T-cell (primary cell): ENCODE measurements around the gene WAS. TPM values are rescaled to one million over a fixed set of nuclear protein-coding genes. Genes with fewer than 3 reads are reported as not detected.
A peak's percentile ranks its signal among the peaks of the same experiment; 100 is the strongest.

Experiments
- ATAC-seq, 4 experiments: fragments of 200-7000 bp in 3 of 4; fragments of 150-1000 bp in 1 of 4; cut with Tn5 transposase; replicated peaks in 1 of 4; 1 replicate in 3 of 4; 2 replicates in 1 of 4; pipeline ENCODE4 v1.10.0; 2021; ENCODE audit warnings: moderate library complexity in 3 of 4, mild to moderate bottlenecking in 2 of 4, moderate number of reproducible peaks in 1 of 4
- CTCF ChIA-PET, 2 donors: fragments of 300-600 bp; sonication (Branson Sonifier 250); formaldehyde crosslinking; loops; one replicate each; lab custom pipeline; 2022; ENCODE audit warnings: antibody characterized with exemption in 2 of 2; lab: Charles Lee
- POLR2A ChIA-PET, 2 donors: fragments of 300-600 bp; sonication (Branson Sonifier 250); formaldehyde crosslinking; loops; one replicate each; lab custom pipeline; 2022; ENCODE audit warnings: antibody characterized with exemption in 2 of 2; lab: Charles Lee
- DNase-seq, 35 experiments: peaks; one replicate each; pipeline versions ENCODE4 v3.0.0 to v3.0.0-alpha.2; 2013 to 2023
- H3K27ac ChIP-seq: one replicate; pipeline ENCODE4 v1.5.1; 2013; ENCODE audit warnings: low read length
- H3K27me3 ChIP-seq, 2 experiments: replicated peaks in 1 of 2; 1 replicate in 1 of 2; 2 replicates in 1 of 2; pipeline versions ENCODE4 v1.6.1 to v1.7.0; 2013; ENCODE audit warnings: low read length in 1 of 2, mixed read lengths in 1 of 2; ENCODE audit not compliant: control insufficient read depth in 2 of 2, insufficient read depth in 2 of 2; ENCODE audit errors: extremely low read depth in 1 of 2
- H3K36me3 ChIP-seq, 2 donors: 1 replicate in 1 of 2; 2 replicates in 1 of 2; pipeline versions ENCODE4 v1.6.1 to v1.7.0; 2013; ENCODE audit warnings: low read length in 1 of 2; ENCODE audit not compliant: control insufficient read depth in 2 of 2, insufficient read depth in 1 of 2; ENCODE audit errors: extremely low read depth in 1 of 2
- H3K4me1 ChIP-seq, 2 experiments: 1 replicate in 1 of 2; 2 replicates in 1 of 2; pipeline versions ENCODE4 v1.6.1 to v1.7.0; 2013; ENCODE audit warnings: low read length in 2 of 2, mixed read lengths in 1 of 2; ENCODE audit not compliant: insufficient read depth in 2 of 2, control insufficient read depth in 1 of 2; ENCODE audit errors: extremely low read depth in 1 of 2
- H3K4me3 ChIP-seq, 2 donors: 1 replicate in 1 of 2; 2 replicates in 1 of 2; pipeline versions ENCODE4 v1.5.1 to v1.7.0; 2013; ENCODE audit warnings: mild to moderate bottlenecking in 2 of 2, low read length in 1 of 2, moderate library complexity in 1 of 2; ENCODE audit not compliant: control insufficient read depth in 1 of 2; ENCODE audit errors: extremely low read depth in 1 of 2
- H3K9me3 ChIP-seq: 2 replicates; pipeline ENCODE4 v1.7.0; 2013
- H3K27ac Mint-ChIP-seq, 2 donors: one replicate each; pipeline ENCODE4 v1.8.0; 2020 to 2021; ENCODE audit warnings: mild to moderate bottlenecking in 2 of 2, mixed read lengths in 2 of 2
- H3K27me3 Mint-ChIP-seq, 2 donors: one replicate each; pipeline ENCODE4 v1.8.0; 2021 to 2022; ENCODE audit warnings: mixed read lengths in 2 of 2
- H3K36me3 Mint-ChIP-seq: one replicate; pipeline ENCODE4 v1.8.0; 2021; ENCODE audit warnings: mixed read lengths
- H3K4me1 Mint-ChIP-seq, 3 donors: one replicate each; pipeline ENCODE4 v1.8.0; 2020 to 2022; ENCODE audit warnings: mixed read lengths in 3 of 3, mild to moderate bottlenecking in 1 of 3
- H3K4me3 Mint-ChIP-seq, 3 donors: one replicate each; pipeline ENCODE4 v1.8.0; 2020 to 2022; ENCODE audit warnings: mild to moderate bottlenecking in 3 of 3, mixed read lengths in 3 of 3, moderate library complexity in 3 of 3
- H3K9me3 Mint-ChIP-seq, 3 donors: one replicate each; pipeline ENCODE4 v1.8.0; 2020 to 2022; ENCODE audit warnings: mixed read lengths in 3 of 3
- WGBS: methylation state at CpG from one replicate; pipeline ENCODE4 v1.1.5; 2013; ENCODE audit warnings: missing lambda C conversion rate; ENCODE audit not compliant: insufficient coverage; 5-methylcytosine and 5-hydroxymethylcytosine counted together
- total RNA-seq, 35 experiments: library from RNA in 6 of 35; stranded (reverse) in 6 of 35; fragments of 120-200 nt in 1 of 35; gene quantifications; one replicate each; pipeline versions ENCODE4 v1.2.1 to v1.2.4 and lab custom pipeline; 2013 to 2026

Gene WAS
- total RNA-seq, 5 donors from 2014 or later (not counting 1 experiment from before 2014, with no cell fraction given): 92.0 to 118 (median 103) TPM

DNA sequence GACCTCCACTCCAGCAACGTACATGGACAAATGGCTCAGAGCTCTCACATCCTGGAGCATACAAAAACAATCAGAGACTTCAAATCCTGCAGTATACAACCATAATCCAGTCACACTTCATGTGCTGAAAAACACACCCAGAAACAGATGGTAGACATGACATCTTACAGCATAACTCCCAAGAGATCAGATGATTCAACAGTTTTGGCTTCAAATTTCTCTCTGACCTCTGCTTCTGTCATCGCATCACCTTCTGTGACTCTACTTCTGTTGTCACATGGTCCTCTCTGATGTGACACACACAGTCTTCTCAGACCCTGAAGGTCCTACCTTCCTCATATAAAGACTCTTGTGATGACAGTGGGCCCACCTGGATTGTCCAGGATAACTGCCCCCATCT is 31.5 kb downstream of the WAS start:
- 20% methylated on average over 1 of the region's 2 CpGs for WGBS
- peaks cover 0 to 14% of the 10 kb centered on the region in 2 donors for H3K27me3 Mint-ChIP-seq
- peak overlapping the region in 2 of 3 donors; percentile 2 to 61 for H3K4me3 Mint-ChIP-seq
- no peaks in the 10 kb centered on the region for H3K9me3 Mint-ChIP-seq
- H3K36me3 ChIP-seq: no peaks in the 10 kb centered on the region
- ChIA-PET CTCF (interaction anchor here in 1 of 2 donors (1.7 kb wide), 1 partner anchor 67 kb away, joined by 4 read pairs; no protein-coding TSS in a partner anchor), POLR2A (interaction anchor here in 1 of 2 donors (0.6 to 1.0 kb wide), 3 partner anchors 10 to 1445 kb away, joined by 3 to 4 read pairs (median 3); no protein-coding TSS in a partner anchor)
- peaks cover 45 to 78% of the 10 kb centered on the region in 2 experiments for H3K4me1 ChIP-seq
- H3K4me3 ChIP-seq: no peak overlapping the region
- H3K36me3 Mint-ChIP-seq: no peaks in the 10 kb centered on the region
- DNase-seq: peak in 1 of 35 experiments; percentile 22
- H3K9me3 ChIP-seq: no peaks in the 10 kb centered on the region
- peak overlapping the region; percentile 68 to 93 for H3K27ac Mint-ChIP-seq
- no peaks in the 10 kb centered on the region for H3K27me3 ChIP-seq
- H3K27ac ChIP-seq: peak overlapping the region; percentile 86
- H3K4me1 Mint-ChIP-seq: peaks cover 73 to 86% (median 79%) of the 10 kb centered on the region in 3 donors
- peak in 2 of 4 experiments; percentile 1 to 19 for ATAC-seq

DNA sequence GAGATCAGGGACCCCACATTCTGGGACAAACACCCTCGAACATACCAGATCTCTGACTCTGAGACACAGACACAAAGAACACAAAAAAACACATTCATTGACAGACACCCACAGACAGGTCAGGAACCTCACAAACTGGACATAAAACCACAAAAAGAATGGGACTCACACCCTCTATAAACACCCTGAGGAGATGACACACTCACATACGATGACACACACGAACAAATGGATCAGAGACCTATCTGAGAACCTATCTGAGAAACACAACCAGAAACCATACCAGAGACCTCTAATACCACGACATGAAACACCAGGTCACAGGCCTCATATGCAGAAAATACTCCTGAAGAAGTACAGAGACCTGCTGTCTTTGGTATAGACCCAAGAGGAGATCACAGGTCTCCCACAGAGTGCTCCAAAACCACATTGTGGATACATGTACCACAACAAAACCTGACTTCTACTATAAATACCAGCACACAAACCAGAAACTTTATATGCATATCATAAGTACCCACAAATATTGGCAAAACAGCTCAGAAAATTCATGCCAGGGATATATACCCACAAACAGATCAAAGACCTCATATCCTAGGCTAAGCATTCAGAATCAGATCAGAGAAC is 32.4 kb downstream of the WAS start:
- WGBS: no CpG with 5 or more reads among the region's 4 CpGs
- no peaks in the 10 kb centered on the region for H3K9me3 ChIP-seq
- H3K27me3 Mint-ChIP-seq: peaks cover 0 to 14% of the 10 kb centered on the region in 2 donors
- ChIA-PET POLR2A (interaction anchor here in 1 of 2 donors (0.6 to 1.0 kb wide), 3 partner anchors 9 to 1446 kb away, joined by 3 to 4 read pairs (median 3); no protein-coding TSS in a partner anchor), CTCF (no interaction called here)
- no peak overlapping the region for H3K4me3 ChIP-seq
- H3K4me1 ChIP-seq: peaks cover 48 to 83% of the 10 kb centered on the region in 2 experiments
- H3K36me3 Mint-ChIP-seq: no peaks in the 10 kb centered on the region
- H3K4me1 Mint-ChIP-seq: peaks cover 65 to 77% (median 75%) of the 10 kb centered on the region in 3 donors
- H3K4me3 Mint-ChIP-seq: peak overlapping the region in 1 of 3 donors; percentile 36
- H3K27ac Mint-ChIP-seq: peak overlapping the region; percentile 68 to 93
- DNase-seq: peak in 1 of 35 experiments; percentile 22
- peak overlapping the region; percentile 47 for H3K27ac ChIP-seq
- ATAC-seq: no peak
- H3K36me3 ChIP-seq: no peaks in the 10 kb centered on the region
- H3K9me3 Mint-ChIP-seq: no peaks in the 10 kb centered on the region
- no peaks in the 10 kb centered on the region for H3K27me3 ChIP-seq

DNA sequence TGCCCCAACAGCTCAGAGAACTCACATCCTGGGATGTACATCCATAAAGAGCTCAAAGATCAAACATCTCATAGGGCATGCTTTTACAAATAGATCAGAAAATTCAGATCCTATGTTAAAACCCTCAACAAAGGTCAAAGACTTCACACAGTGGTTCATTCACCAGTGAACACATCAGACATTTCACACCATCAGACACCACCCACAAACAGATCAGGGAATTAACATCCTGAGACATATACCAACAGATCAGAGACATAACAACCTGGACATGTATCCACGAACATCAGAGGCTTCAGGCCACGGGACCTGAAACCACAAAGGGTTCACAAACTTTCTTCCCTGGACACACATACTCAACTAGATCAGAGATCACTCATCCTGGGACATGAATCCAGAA is 36.4 kb downstream of the WAS start:
- POLR2A ChIA-PET: no interaction called here
- H3K27ac ChIP-seq: peak overlapping the region; percentile 80

DNA sequence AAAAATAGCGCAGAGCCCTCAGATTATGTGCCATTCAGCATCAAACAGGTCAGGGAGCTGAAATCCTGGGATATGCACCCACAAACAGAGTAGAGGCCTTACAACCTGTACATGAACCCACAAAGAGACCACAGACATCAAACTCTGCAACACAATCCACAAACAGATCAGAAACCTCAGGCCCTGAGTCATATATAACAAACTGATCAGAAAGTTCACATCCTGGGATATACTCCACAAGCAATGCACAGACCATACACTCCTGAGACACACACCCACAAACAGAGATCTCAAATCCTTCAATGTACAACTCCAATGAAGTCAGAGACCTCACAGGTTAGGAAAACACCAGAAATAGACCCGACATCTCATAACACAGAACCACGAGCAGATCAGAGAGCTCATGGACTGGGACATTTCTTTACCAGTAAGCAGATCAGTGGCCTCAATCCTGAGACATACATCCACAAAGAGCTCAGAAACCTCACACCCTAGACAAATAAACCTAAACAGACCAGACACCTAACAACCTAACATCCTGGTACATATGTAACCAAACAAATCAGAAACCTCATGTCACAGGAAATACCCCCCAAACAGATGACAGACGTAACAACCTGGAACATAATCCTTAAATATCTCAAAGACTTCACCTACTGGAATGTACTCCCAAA is 37.1 kb downstream of the WAS start:
- 46% methylated on average over 2 of the region's 4 CpGs for WGBS
- H3K27ac Mint-ChIP-seq: no peak overlapping the region
- Histone ChIP-seq H3K9me3 (no peaks in the 10 kb centered on the region), H3K27me3 (no peaks in the 10 kb centered on the region), H3K4me3 (peak overlapping the region in 1 of 2 donors; percentile 10), H3K4me1 (peaks cover 21 to 53% of the 10 kb centered on the region in 2 experiments), H3K27ac (peak overlapping the region; percentile 80), H3K36me3 (no peaks in the 10 kb centered on the region)
- peaks cover 0 to 10% of the 10 kb centered on the region in 2 donors for H3K27me3 Mint-ChIP-seq
- no peaks in the 10 kb centered on the region for H3K9me3 Mint-ChIP-seq
- peak; percentile 50 to 82 (median 61) for ATAC-seq
- POLR2A ChIA-PET: interaction anchor here in 1 of 2 donors (0.6 to 0.7 kb wide), 2 partner anchors 16 to 24 kb away, joined by 3 read pairs; partner anchors contain the start of gene SUV39H1
- no peaks in the 10 kb centered on the region for H3K36me3 Mint-ChIP-seq
- no peak overlapping the region for H3K4me3 Mint-ChIP-seq
- peak in 2 of 35 experiments; percentile 16 to 43 for DNase-seq
- CTCF ChIA-PET: no interaction called here
- peaks cover 25 to 46% (median 28%) of the 10 kb centered on the region in 3 donors for H3K4me1 Mint-ChIP-seq

More for the DNA sequence above, 36.4 kb downstream of the WAS start:
- Histone ChIP-seq H3K9me3 (no peaks in the 10 kb centered on the region), H3K36me3 (no peaks in the 10 kb centered on the region), H3K27me3 (no peaks in the 10 kb centered on the region), H3K4me3 (no peak overlapping the region), H3K4me1 (peaks cover 28 to 53% of the 10 kb centered on the region in 2 experiments)
- Mint-ChIP-seq H3K27me3 (peaks cover 0 to 10% of the 10 kb centered on the region in 2 donors), H3K36me3 (no peaks in the 10 kb centered on the region), H3K4me3 (no peak overlapping the region), H3K4me1 (peaks cover 29 to 46% (median 35%) of the 10 kb centered on the region in 3 donors), H3K27ac (no peak overlapping the region), H3K9me3 (no peaks in the 10 kb centered on the region)
- DNase-seq (peak in 1 of 35 experiments; percentile 21), ATAC-seq (no peak)
- CTCF ChIA-PET: interaction anchor here in 1 of 2 donors (1.2 to 1.4 kb wide), 2 partner anchors 17 to 82 kb away, joined by 3 to 4 read pairs; partner anchors contain the start of gene HDAC6
- no CpG with 5 or more reads among the region's 2 CpGs for WGBS

DNA sequence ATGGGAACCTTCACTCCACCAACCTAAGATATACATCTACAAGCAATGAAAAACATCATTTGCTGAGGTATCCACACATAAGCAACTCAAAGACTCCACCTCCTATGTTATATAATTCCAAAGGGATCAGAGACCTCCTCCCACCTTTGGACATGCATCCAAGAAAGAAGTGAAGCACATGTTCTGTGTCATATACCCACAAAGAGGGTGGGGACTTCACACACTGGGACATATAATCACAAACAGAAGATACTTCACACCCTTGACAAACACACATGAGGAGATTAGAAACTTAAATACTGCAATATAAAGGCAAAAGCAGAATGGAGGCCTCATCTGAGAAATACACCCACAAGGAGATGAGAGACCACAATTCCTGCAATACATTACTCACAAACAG is 38.3 kb downstream of the WAS start:
- peaks cover 28 to 46% (median 30%) of the 10 kb centered on the region in 3 donors for H3K4me1 Mint-ChIP-seq
- no peaks in the 10 kb centered on the region for H3K36me3 Mint-ChIP-seq
- H3K27me3 ChIP-seq: no peaks in the 10 kb centered on the region
- H3K4me1 ChIP-seq: peaks cover 15 to 47% of the 10 kb centered on the region in 2 experiments
- H3K9me3 ChIP-seq: no peaks in the 10 kb centered on the region
- H3K4me3 ChIP-seq: no peak overlapping the region
- peaks cover 0 to 10% of the 10 kb centered on the region in 2 donors for H3K27me3 Mint-ChIP-seq
- no peak overlapping the region for H3K4me3 Mint-ChIP-seq
- peak overlapping the region; percentile 80 for H3K27ac ChIP-seq
- ChIA-PET POLR2A (no interaction called here), CTCF (no interaction called here)
- H3K9me3 Mint-ChIP-seq: no peaks in the 10 kb centered on the region
- ATAC-seq (no peak), DNase-seq (no peak)
- H3K36me3 ChIP-seq: no peaks in the 10 kb centered on the region
- no peak overlapping the region for H3K27ac Mint-ChIP-seq

DNA sequence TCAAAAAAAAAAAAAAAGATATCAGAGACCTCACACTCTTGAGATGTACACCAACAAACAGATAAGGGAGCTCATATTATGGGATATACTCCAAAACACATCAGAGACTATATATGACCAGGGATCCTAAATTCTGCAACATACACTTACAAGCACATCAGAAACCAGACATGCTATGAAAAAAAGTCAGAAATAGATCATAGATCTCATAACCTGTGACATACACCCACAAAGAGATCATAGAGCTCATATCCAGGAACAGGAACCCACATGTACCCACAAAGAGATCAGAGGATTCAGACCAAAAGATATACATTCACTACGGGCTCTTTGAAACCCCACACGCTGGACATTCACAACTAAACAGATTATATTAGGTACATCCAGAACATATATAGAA is 43.0 kb downstream of the WAS start:
- no CpG with 5 or more reads among the region's 2 CpGs for WGBS
- peak overlapping the region in 1 of 2 donors; percentile 66 for H3K27ac Mint-ChIP-seq
- ChIA-PET POLR2A (no interaction called here), CTCF (interaction anchor here in 1 of 2 donors (1.4 kb wide), 1 partner anchor 13 kb away, joined by 3 read pairs; no protein-coding TSS in a partner anchor)
- H3K9me3 Mint-ChIP-seq: peaks cover 4 to 19% (median 7%) of the 10 kb centered on the region in 3 donors
- H3K27me3 Mint-ChIP-seq: no peaks in the 10 kb centered on the region
- peaks cover 10% of the 10 kb centered on the region for H3K36me3 Mint-ChIP-seq
- peaks cover 27 to 49% (median 29%) of the 10 kb centered on the region in 3 donors for H3K4me1 Mint-ChIP-seq
- H3K4me3 ChIP-seq: no peak overlapping the region
- no peaks in the 10 kb centered on the region for H3K36me3 ChIP-seq
- ATAC-seq (peak in 3 of 4 experiments; percentile 44 to 86 (median 49)), DNase-seq (peak in 1 of 35 experiments; percentile 14)
- H3K4me3 Mint-ChIP-seq: peak overlapping the region in 1 of 3 donors; percentile 37
- H3K9me3 ChIP-seq: no peaks in the 10 kb centered on the region
- H3K4me1 ChIP-seq: peaks cover 0 to 19% of the 10 kb centered on the region in 2 experiments
- no peak overlapping the region for H3K27ac ChIP-seq
- H3K27me3 ChIP-seq: no peaks in the 10 kb centered on the region
